ENCODE data around the gene NRSN2. TPM values are rescaled to one million over a fixed set of nuclear protein-coding genes. Genes with fewer than 3 reads are reported as not detected.

Gene NRSN2
- polyA plus RNA-seq, 4 donors, result 0.67 to 15.4 (median 9.6) TPM

GRCh38 chr20:308427-309038 is 38.4 kb upstream of the NRSN2 start:
- H3K9me3 ChIP-seq (ENCODE audit: control insufficient read depth in 2 of 2, insufficient read depth in 1 of 2, low read depth in 1 of 2, low read length in 1 of 2), result no peaks in the 10 kb centered on the region
- H3K27me3 ChIP-seq (ENCODE audit: control insufficient read depth in 3 of 3, insufficient read depth in 3 of 3, low read length in 3 of 3), result no peaks in the 10 kb centered on the region
- no peaks in the 10 kb centered on the region for H3K36me3 ChIP-seq (ENCODE audit: control insufficient read depth in 3 of 3, insufficient read depth in 2 of 3, low read depth in 1 of 3, low read length in 3 of 3)
- 43 to 59% (median 47%) methylated on average over 7 of the region's 7 CpGs for WGBS, 3 donors
- H3K27ac ChIP-seq (ENCODE audit: low read depth in 1 of 3, low read length in 2 of 3), result peak overlapping the region in 1 of 3 donors; percentile 92
- H3K4me1 ChIP-seq (ENCODE audit: control insufficient read depth in 3 of 3, insufficient read depth in 2 of 3, low read depth in 1 of 3, low read length in 2 of 3), result no peaks in the 10 kb centered on the region
- DNase-seq (peak in 1 of 2 donors; percentile 32), FAIRE-seq (no peak)
- no peak overlapping the region for H3K4me3 ChIP-seq (ENCODE audit: low read depth in 1 of 3, low read length in 3 of 3)

GRCh38 chr20:309306-309840 is 37.5 kb upstream of the NRSN2 start:
- Histone ChIP-seq H3K36me3 (ENCODE audit: control insufficient read depth in 3 of 3, insufficient read depth in 2 of 3, low read depth in 1 of 3, low read length in 3 of 3) (no peaks in the 10 kb centered on the region), H3K4me3 (ENCODE audit: low read depth in 1 of 3, low read length in 3 of 3) (peak overlapping the region in 1 of 3 donors; percentile 36), H3K9me3 (ENCODE audit: control insufficient read depth in 2 of 2, insufficient read depth in 1 of 2, low read depth in 1 of 2, low read length in 1 of 2) (no peaks in the 10 kb centered on the region), H3K4me1 (ENCODE audit: control insufficient read depth in 3 of 3, insufficient read depth in 2 of 3, low read depth in 1 of 3, low read length in 2 of 3) (no peaks in the 10 kb centered on the region), H3K27me3 (ENCODE audit: control insufficient read depth in 3 of 3, insufficient read depth in 3 of 3, low read length in 3 of 3) (no peaks in the 10 kb centered on the region), H3K27ac (ENCODE audit: low read depth in 1 of 3, low read length in 2 of 3) (peak overlapping the region in 2 of 3 donors; percentile 76 to 92)
- no peak for FAIRE-seq
- no peak for DNase-seq
- 13 to 39% (median 37%) methylated on average over 6 of the region's 6 CpGs for WGBS, 3 donors

DNA sequence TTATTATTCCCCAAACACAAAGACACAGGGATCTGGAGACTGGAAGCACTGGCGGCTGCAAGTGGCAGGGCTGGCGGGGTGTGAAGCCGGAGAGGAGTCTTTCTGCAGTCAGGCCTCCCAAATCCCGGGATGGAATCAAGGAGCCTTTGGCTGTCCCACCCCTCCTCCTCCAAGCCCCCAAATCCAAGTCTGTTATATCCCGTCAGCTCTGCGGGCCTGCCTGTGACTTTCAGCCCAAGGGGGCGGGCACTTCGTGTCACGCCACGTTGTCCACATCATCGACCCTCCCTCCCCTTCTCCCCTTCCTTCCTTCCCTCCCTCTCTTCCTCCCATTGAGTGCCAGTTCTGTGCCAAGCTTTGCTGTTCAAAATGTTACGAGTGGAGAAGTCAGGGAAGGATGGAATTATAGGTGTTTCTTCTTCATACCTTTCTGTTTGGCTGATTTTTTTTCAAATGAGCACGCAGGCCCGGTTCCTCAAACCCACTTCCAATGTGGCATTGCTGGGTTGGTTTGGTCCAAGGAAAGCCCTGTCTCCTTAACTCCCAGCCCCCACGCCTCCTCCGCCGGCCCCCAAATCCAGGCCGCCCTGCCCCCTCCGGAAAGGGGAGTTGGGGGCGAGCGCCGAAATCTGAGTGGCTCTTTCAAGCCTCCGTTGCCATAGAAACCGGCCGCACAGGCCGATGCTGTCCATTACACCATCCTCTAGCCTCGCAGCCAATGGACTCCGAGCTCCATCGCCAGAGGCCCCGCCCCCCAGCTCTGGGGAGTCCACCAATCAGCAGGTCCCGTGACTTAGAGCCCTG is 36.9 kb upstream of the NRSN2 start:
- 9 to 29% (median 23%) methylated on average over 31 of the region's 31 CpGs for WGBS, 3 donors
- no peaks in the 10 kb centered on the region for H3K27me3 ChIP-seq (ENCODE audit: control insufficient read depth in 3 of 3, insufficient read depth in 3 of 3, low read length in 3 of 3)

GRCh38 chr20:310645-311044 is 36.3 kb upstream of the NRSN2 start:
- FAIRE-seq (no peak), DNase-seq (no peak)
- Histone ChIP-seq H3K9me3 (ENCODE audit: control insufficient read depth in 2 of 2, insufficient read depth in 1 of 2, low read depth in 1 of 2, low read length in 1 of 2) (no peaks in the 10 kb centered on the region), H3K27ac (ENCODE audit: low read depth in 1 of 3, low read length in 2 of 3) (peak overlapping the region in 1 of 3 donors; percentile 33), H3K4me3 (ENCODE audit: low read depth in 1 of 3, low read length in 3 of 3) (peak overlapping the region in 1 of 3 donors; percentile 36), H3K27me3 (ENCODE audit: control insufficient read depth in 3 of 3, insufficient read depth in 3 of 3, low read length in 3 of 3) (no peaks in the 10 kb centered on the region), H3K36me3 (ENCODE audit: control insufficient read depth in 3 of 3, insufficient read depth in 2 of 3, low read depth in 1 of 3, low read length in 3 of 3) (no peaks in the 10 kb centered on the region), H3K4me1 (ENCODE audit: control insufficient read depth in 3 of 3, insufficient read depth in 2 of 3, low read depth in 1 of 3, low read length in 2 of 3) (no peaks in the 10 kb centered on the region)
- 10 to 23% (median 20%) methylated on average over 7 of the region's 7 CpGs for WGBS, 3 donors

More for the DNA sequence above, 36.9 kb upstream of the NRSN2 start:
- Histone ChIP-seq H3K9me3 (ENCODE audit: control insufficient read depth in 2 of 2, insufficient read depth in 1 of 2, low read depth in 1 of 2, low read length in 1 of 2) (no peaks in the 10 kb centered on the region), H3K4me1 (ENCODE audit: control insufficient read depth in 3 of 3, insufficient read depth in 2 of 3, low read depth in 1 of 3, low read length in 2 of 3) (no peaks in the 10 kb centered on the region), H3K4me3 (ENCODE audit: low read depth in 1 of 3, low read length in 3 of 3) (peak overlapping the region in 2 of 3 donors; percentile 2 to 36), H3K36me3 (ENCODE audit: control insufficient read depth in 3 of 3, insufficient read depth in 2 of 3, low read depth in 1 of 3, low read length in 3 of 3) (no peaks in the 10 kb centered on the region), H3K27ac (ENCODE audit: low read depth in 1 of 3, low read length in 2 of 3) (peak overlapping the region in 2 of 3 donors; percentile 76 to 92)
- DNase-seq, result peak; percentile 67 to 93
- no peak for FAIRE-seq

- no peaks in the 10 kb centered on the region for H3K9me3 ChIP-seq (ENCODE audit: control insufficient read depth in 2 of 2, insufficient read depth in 1 of 2, low read depth in 1 of 2, low read length in 1 of 2)
- no peak overlapping the region for H3K27ac ChIP-seq (ENCODE audit: low read depth in 1 of 3, low read length in 2 of 3)
- FAIRE-seq, result no peak
- no peaks in the 10 kb centered on the region for H3K36me3 ChIP-seq (ENCODE audit: control insufficient read depth in 3 of 3, insufficient read depth in 2 of 3, low read depth in 1 of 3, low read length in 3 of 3)
- H3K27me3 ChIP-seq (ENCODE audit: control insufficient read depth in 3 of 3, insufficient read depth in 3 of 3, low read length in 3 of 3), result no peaks in the 10 kb centered on the region
- H3K4me1 ChIP-seq (ENCODE audit: control insufficient read depth in 3 of 3, insufficient read depth in 2 of 3, low read depth in 1 of 3, low read length in 2 of 3), result no peaks in the 10 kb centered on the region
- DNase-seq, result no peak
- no peak overlapping the region for H3K4me3 ChIP-seq (ENCODE audit: low read depth in 1 of 3, low read length in 3 of 3)
- WGBS, 3 donors, result 87 to 93% (median 93%) methylated on average over 7 of the region's 7 CpGs
Observed at GRCh38 chr20:311609-312008, 35.3 kb upstream of the NRSN2 start.

DNA sequence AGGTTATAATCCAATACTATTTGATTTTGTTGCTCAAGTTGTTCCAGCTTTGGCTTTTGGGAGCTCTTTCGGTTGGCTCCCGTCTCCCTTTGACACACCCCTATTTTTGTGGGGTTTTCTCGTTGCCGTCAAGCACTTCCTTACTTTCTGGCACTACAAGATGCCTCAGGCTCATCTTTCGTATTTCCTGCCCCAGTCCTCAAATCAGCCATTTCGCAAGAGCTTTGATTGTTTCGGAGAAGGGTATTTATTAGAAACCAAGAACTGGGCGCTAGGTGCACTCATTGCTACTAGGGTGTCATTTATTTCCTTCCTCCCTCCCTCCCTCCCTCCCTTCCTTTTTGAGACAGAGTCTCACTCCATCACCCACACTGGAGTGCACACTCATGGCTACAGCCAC is 34.8 kb upstream of the NRSN2 start:
- no peak overlapping the region for H3K4me3 ChIP-seq (ENCODE audit: low read depth in 1 of 3, low read length in 3 of 3)
- H3K27ac ChIP-seq (ENCODE audit: low read depth in 1 of 3, low read length in 2 of 3), result no peak overlapping the region
- no peaks in the 10 kb centered on the region for H3K9me3 ChIP-seq (ENCODE audit: control insufficient read depth in 2 of 2, insufficient read depth in 1 of 2, low read depth in 1 of 2, low read length in 1 of 2)
- no peaks in the 10 kb centered on the region for H3K4me1 ChIP-seq (ENCODE audit: control insufficient read depth in 3 of 3, insufficient read depth in 2 of 3, low read depth in 1 of 3, low read length in 2 of 3)
- 88 to 96% (median 90%) methylated on average over 8 of the region's 8 CpGs for WGBS, 3 donors
- peaks cover 0 to 2% (median 0%) of the 10 kb centered on the region in 3 donors for H3K36me3 ChIP-seq (ENCODE audit: control insufficient read depth in 3 of 3, insufficient read depth in 2 of 3, low read depth in 1 of 3, low read length in 3 of 3)
- FAIRE-seq, result no peak
- no peaks in the 10 kb centered on the region for H3K27me3 ChIP-seq (ENCODE audit: control insufficient read depth in 3 of 3, insufficient read depth in 3 of 3, low read length in 3 of 3)
- no peak for DNase-seq

DNA sequence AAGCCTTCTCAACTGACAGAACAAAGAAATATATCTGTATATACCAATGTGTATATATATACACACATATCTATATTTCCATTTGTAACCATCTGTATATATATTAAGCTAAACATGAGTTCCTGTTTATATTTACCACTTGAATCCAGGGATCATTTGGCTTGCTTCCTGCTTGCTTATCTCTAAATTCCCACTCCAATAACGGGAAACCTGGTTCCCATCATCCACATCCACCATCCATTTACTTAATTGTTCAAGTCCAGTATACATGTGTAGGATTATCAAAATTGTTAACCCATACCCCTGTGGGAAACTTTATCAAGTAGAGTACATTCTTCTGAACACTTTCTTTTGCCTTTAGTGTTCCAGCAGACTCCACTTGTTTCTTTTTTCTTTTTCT is 34.0 kb upstream of the NRSN2 start:
- Histone ChIP-seq H3K36me3 (ENCODE audit: control insufficient read depth in 3 of 3, insufficient read depth in 2 of 3, low read depth in 1 of 3, low read length in 3 of 3) (peaks cover 0 to 6% (median 0%) of the 10 kb centered on the region in 3 donors), H3K27ac (ENCODE audit: low read depth in 1 of 3, low read length in 2 of 3) (no peak overlapping the region), H3K4me1 (ENCODE audit: control insufficient read depth in 3 of 3, insufficient read depth in 2 of 3, low read depth in 1 of 3, low read length in 2 of 3) (no peaks in the 10 kb centered on the region), H3K4me3 (ENCODE audit: low read depth in 1 of 3, low read length in 3 of 3) (no peak overlapping the region), H3K27me3 (ENCODE audit: control insufficient read depth in 3 of 3, insufficient read depth in 3 of 3, low read length in 3 of 3) (no peaks in the 10 kb centered on the region), H3K9me3 (ENCODE audit: control insufficient read depth in 2 of 2, insufficient read depth in 1 of 2, low read depth in 1 of 2, low read length in 1 of 2) (no peaks in the 10 kb centered on the region)
- 26 to 56% (median 48%) methylated on average over 1 of the region's 1 CpG for WGBS, 3 donors
- no peak for DNase-seq
- FAIRE-seq, result no peak

- Histone ChIP-seq H3K27me3 (ENCODE audit: control insufficient read depth in 3 of 3, insufficient read depth in 3 of 3, low read length in 3 of 3) (no peaks in the 10 kb centered on the region), H3K9me3 (ENCODE audit: control insufficient read depth in 2 of 2, insufficient read depth in 1 of 2, low read depth in 1 of 2, low read length in 1 of 2) (no peaks in the 10 kb centered on the region), H3K36me3 (ENCODE audit: control insufficient read depth in 3 of 3, insufficient read depth in 2 of 3, low read depth in 1 of 3, low read length in 3 of 3) (peaks cover 0 to 9% (median 0%) of the 10 kb centered on the region in 3 donors), H3K27ac (ENCODE audit: low read depth in 1 of 3, low read length in 2 of 3) (no peak overlapping the region), H3K4me1 (ENCODE audit: control insufficient read depth in 3 of 3, insufficient read depth in 2 of 3, low read depth in 1 of 3, low read length in 2 of 3) (no peaks in the 10 kb centered on the region), H3K4me3 (ENCODE audit: low read depth in 1 of 3, low read length in 3 of 3) (no peak overlapping the region)
- WGBS, 3 donors, result 81 to 91% (median 82%) methylated on average over 5 of the region's 5 CpGs
- no peak for FAIRE-seq
- no peak for DNase-seq
Observed at GRCh38 chr20:313402-313801, 33.5 kb upstream of the NRSN2 start.
